GM12878 (cell line): ENCODE measurements around the gene HORMAD1. TPM values are rescaled to one million over a fixed set of nuclear protein-coding genes. Genes with fewer than 3 reads are reported as not detected.

Experiments used
- ATAC-seq: fragments of 200-7000 bp; cut with Tn5 transposase; 3 replicates; pipeline ENCODE4 v1.9.1; 2020; ENCODE audit warnings: mild to moderate bottlenecking, moderate library complexity
- BruUV-seq: library from RNA; stranded (reverse); fragments of 400-500 nt; replicated peaks from 2 replicates; lab custom pipeline; 2021; lab: Mats Ljungman, UMichigan
- CTCF ChIA-PET: fragments of 300-600 bp; sonication (Branson Sonifier 250); formaldehyde crosslinking; extraction: SDS; loops from one replicate; lab custom pipeline; 2021; ENCODE audit warnings: inconsistent platforms; lab: Yijun Ruan, JAX
- POLR2A ChIA-PET: fragments of 350-600 bp; formaldehyde crosslinking; extraction: SDS; loops from one replicate; lab custom pipeline; 2021; ENCODE audit warnings: inconsistent platforms; lab: Charles Lee
- RAD21 ChIA-PET: fragments of 300-600 bp; sonication (Branson Sonifier 250); formaldehyde crosslinking; loops from one replicate; lab custom pipeline; 2023; ENCODE audit warnings: antibody characterized with exemption; ENCODE audit not compliant: unreplicated experiment; lab: Charles Lee
- SMC1A ChIA-PET: fragments of 300-600 bp; sonication (Branson Sonifier 250); formaldehyde crosslinking; loops from one replicate; lab custom pipeline; 2023; ENCODE audit not compliant: unreplicated experiment, uncharacterized antibody; lab: Charles Lee
- DNase-seq: peaks from one replicate; pipeline ENCODE4 v3.0.0-alpha.2; 2011; ENCODE audit warnings: low read depth, low spot score
- FAIRE-seq: peaks from 3 replicates; lab custom pipeline; 2011; peaks lifted over from hg19 to GRCh38; lab: Jason Lieb, UNC
- H2AFZ ChIP-seq: 2 replicates; pipeline ENCODE4 v1.6.0; 2011; ENCODE audit warnings: low read depth, low read length, control low read depth; ENCODE audit not compliant: control insufficient read depth
- H3K27ac ChIP-seq: 2 replicates; pipeline ENCODE4 v1.5.1; 2011; ENCODE audit warnings: control low read depth; ENCODE audit not compliant: control insufficient read depth, insufficient read depth
- H3K27me3 ChIP-seq, 2 experiments: replicated peaks in 1 of 2; 2 replicates each; pipeline versions ENCODE4 v1.6.0 to v1.6.1; 2011; ENCODE audit warnings: low read length in 1 of 2; ENCODE audit not compliant: control insufficient read depth in 2 of 2, insufficient read depth in 2 of 2
- H3K36me3 ChIP-seq, 2 experiments: 2 replicates each; pipeline ENCODE4 v1.5.1; 2011; ENCODE audit warnings: low read length in 1 of 2; ENCODE audit not compliant: control insufficient read depth in 2 of 2, insufficient read depth in 2 of 2
- H3K4me1 ChIP-seq: 2 replicates; pipeline ENCODE4 v1.6.1; 2011; ENCODE audit warnings: mild to moderate bottlenecking, low read length, moderate library complexity, mixed read lengths; ENCODE audit not compliant: control insufficient read depth, insufficient read depth
- H3K4me2 ChIP-seq: 2 replicates; pipeline ENCODE4 v1.6.0; 2011; ENCODE audit warnings: control low read depth; ENCODE audit not compliant: control insufficient read depth, insufficient read depth
- H3K4me3 ChIP-seq: fragments of 200-600 bp; sonication (generic); 2 replicates; pipeline ENCODE4 v1.5.1; 2016
- H3K79me2 ChIP-seq: 2 replicates; pipeline ENCODE4 v1.6.0; 2011; ENCODE audit warnings: low read length; ENCODE audit not compliant: control insufficient read depth, insufficient read depth
- H3K9ac ChIP-seq: 2 replicates; pipeline ENCODE4 v1.8.0; 2011; ENCODE audit warnings: low read length, control low read depth, mixed read lengths; ENCODE audit not compliant: control insufficient read depth, insufficient read depth
- H3K9me3 ChIP-seq: replicated peaks from 3 replicates; pipeline ENCODE4 v1.5.1; 2011; ENCODE audit warnings: mild to moderate bottlenecking, low read length; ENCODE audit not compliant: control insufficient read depth, insufficient read depth
- H4K20me1 ChIP-seq: 2 replicates; pipeline ENCODE4 v1.6.0; 2011; ENCODE audit not compliant: control insufficient read depth, insufficient read depth
- SUPT20H ChIP-seq: IDR thresholded peaks from 2 replicates; pipeline ENCODE4 v1.6.1; 2011; ENCODE audit warnings: low read depth, mild to moderate bottlenecking, low read length, moderate library complexity, borderline replicate concordance; ENCODE audit not compliant: control insufficient read depth
- ZNF274 ChIP-seq: IDR thresholded peaks from one replicate; pipeline ENCODE4 v1.8.0; 2011; ENCODE audit not compliant: insufficient read length, insufficient read depth
- WGBS: methylation state at CpG from one replicate; pipeline ENCODE4 v1.1.6; 2016; ENCODE audit warnings: low lambda C conversion rate; ENCODE audit not compliant: insufficient replicate concordance, insufficient coverage; ENCODE audit errors: missing lambda C conversion rate; 5-methylcytosine and 5-hydroxymethylcytosine counted together
- in situ Hi-C: fragments of 300-500 bp; cut with MboI; formaldehyde crosslinking; loops from 9 replicates; pipeline ENCODE4 v1.14.3; 2018; ENCODE audit warnings: mixed read lengths
- intact Hi-C: fragments of 100-400 bp; cut with micrococcal nuclease; formaldehyde crosslinking; loops from one replicate; pipeline ENCODE4 v1.14.2; 2022; ENCODE audit not compliant: unreplicated experiment
- polyA plus RNA-seq, 11 experiments: library from polyadenylated mRNA; depleted of rRNA in 4 of 11; unstranded in 6 of 11; stranded (reverse) in 5 of 11; fragments of >200 nt; fragmentation: Nextera tagmentation in 4 of 11; fragmentation: Illumina TruSeq in 1 of 11; extraction: Ambion mirVana in 4 of 11; extraction: Trizol in 1 of 11; gene quantifications; 1 replicate in 1 of 11; 2 replicates in 10 of 11; pipeline versions ENCODE4 v1.2.1 to v1.2.3, GENCODE V29; 2011 to 2016; ENCODE audit warnings: inconsistent platforms in 2 of 11, missing spikeins in 2 of 11, low read depth in 1 of 11
- total RNA-seq, 4 experiments: library from RNA; depleted of rRNA in 3 of 4; stranded (reverse); fragments of >200 nt in 3 of 4; fragmentation: Illumina TruSeq in 1 of 4; extraction: Trizol in 1 of 4; gene quantifications; 2 replicates each; pipeline versions ENCODE4 v1.2.1 to v1.2.3, GENCODE V29; 2013 to 2021
- TF ChIP-seq, protein P1 (sequence below): IDR thresholded peaks from 2 replicates; pipeline ENCODE4 v1.6.1; 2012; ENCODE audit warnings: improper control_type of control experiment, low read depth, low read length; ENCODE audit not compliant: insufficient replicate concordance
- TF ChIP-seq, protein P2 (sequence below): fragments of 450-650 bp; IDR thresholded peaks from 2 replicates; pipeline ENCODE4 v1.6.1; 2017; ENCODE audit warnings: mild to moderate bottlenecking, moderate library complexity
- TF ChIP-seq, protein P3 (sequence below): fragments of 150-350 bp; IDR thresholded peaks from 2 replicates; pipeline ENCODE4 v1.6.1; 2016; ENCODE audit warnings: low read depth, low read length
- TF ChIP-seq, protein P4 (sequence below): fragments of 450-650 bp; IDR thresholded peaks from 2 replicates; pipeline ENCODE4 v1.6.1; 2016; ENCODE audit warnings: mild to moderate bottlenecking

Gene HORMAD1
- total and polyA plus RNA-seq, 10 of the 15 experiments (the other 5 are each of a cell fraction or from before 2014, with no cell fraction given), result 0.08 to 0.22 (median 0.20) TPM; not detected in 6

DNA sequence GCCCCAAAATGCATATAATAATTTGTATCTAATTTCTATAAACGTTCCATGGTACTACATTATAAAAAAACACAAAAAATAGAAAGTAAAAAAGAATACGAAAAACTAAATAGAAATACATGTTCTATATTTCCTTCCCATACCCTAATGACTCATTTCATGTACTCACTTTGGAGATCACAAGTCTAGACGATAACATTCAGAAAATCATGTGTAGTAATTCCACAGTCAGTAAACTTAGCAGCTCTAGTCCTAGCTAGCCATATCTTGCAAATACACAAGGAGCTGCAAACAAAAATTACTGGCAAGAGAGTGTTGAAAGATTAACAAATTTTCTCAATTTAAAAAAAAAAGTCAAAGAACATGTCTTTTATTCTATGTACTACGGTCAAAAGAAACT lies 25.1 kb downstream of the HORMAD1 start (continued):
- TF ChIP-seq, protein P1, sequence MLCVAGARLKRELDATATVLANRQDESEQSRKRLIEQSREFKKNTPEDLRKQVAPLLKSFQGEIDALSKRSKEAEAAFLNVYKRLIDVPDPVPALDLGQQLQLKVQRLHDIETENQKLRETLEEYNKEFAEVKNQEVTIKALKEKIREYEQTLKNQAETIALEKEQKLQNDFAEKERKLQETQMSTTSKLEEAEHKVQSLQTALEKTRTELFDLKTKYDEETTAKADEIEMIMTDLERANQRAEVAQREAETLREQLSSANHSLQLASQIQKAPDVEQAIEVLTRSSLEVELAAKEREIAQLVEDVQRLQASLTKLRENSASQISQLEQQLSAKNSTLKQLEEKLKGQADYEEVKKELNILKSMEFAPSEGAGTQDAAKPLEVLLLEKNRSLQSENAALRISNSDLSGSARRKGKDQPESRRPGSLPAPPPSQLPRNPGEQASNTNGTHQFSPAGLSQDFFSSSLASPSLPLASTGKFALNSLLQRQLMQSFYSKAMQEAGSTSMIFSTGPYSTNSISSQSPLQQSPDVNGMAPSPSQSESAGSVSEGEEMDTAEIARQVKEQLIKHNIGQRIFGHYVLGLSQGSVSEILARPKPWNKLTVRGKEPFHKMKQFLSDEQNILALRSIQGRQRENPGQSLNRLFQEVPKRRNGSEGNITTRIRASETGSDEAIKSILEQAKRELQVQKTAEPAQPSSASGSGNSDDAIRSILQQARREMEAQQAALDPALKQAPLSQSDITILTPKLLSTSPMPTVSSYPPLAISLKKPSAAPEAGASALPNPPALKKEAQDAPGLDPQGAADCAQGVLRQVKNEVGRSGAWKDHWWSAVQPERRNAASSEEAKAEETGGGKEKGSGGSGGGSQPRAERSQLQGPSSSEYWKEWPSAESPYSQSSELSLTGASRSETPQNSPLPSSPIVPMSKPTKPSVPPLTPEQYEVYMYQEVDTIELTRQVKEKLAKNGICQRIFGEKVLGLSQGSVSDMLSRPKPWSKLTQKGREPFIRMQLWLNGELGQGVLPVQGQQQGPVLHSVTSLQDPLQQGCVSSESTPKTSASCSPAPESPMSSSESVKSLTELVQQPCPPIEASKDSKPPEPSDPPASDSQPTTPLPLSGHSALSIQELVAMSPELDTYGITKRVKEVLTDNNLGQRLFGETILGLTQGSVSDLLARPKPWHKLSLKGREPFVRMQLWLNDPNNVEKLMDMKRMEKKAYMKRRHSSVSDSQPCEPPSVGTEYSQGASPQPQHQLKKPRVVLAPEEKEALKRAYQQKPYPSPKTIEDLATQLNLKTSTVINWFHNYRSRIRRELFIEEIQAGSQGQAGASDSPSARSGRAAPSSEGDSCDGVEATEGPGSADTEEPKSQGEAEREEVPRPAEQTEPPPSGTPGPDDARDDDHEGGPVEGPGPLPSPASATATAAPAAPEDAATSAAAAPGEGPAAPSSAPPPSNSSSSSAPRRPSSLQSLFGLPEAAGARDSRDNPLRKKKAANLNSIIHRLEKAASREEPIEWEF, result no peak

DNA sequence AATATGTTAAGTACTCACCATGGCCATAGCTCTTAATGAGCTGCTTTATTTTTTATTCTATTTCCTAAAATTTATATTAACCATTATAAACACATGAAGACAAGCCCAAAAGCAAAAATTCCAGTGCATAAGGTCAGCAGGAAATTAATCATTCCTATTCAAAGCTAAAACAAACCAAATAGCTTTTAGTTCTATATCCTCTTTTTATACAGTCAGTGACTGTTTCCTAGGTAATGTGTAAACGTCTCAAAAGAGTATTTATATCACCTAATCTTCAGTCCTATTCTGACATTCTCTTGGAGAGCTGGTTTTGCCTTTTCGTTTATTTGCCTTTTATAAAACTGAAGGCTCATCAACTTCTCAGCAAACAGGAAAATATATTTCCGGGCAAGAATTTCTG lies 28.0 kb downstream of the HORMAD1 start:
- H3K27ac ChIP-seq, result no peak overlapping the region
- no peak overlapping the region for H2AFZ ChIP-seq
- no peaks in the 10 kb centered on the region for H4K20me1 ChIP-seq
- H3K9me3 ChIP-seq, result no peaks in the 10 kb centered on the region
- WGBS, result 44% methylated on average over 3 of the region's 3 CpGs
- peaks cover 3% of the 10 kb centered on the region; the same call in 1 of the 2 replicates for H3K4me1 ChIP-seq
- intact Hi-C loops, result no loop called here
- H3K36me3 ChIP-seq, result peaks cover 0 to 18% of the 10 kb centered on the region in 2 experiments; a peak in 2 of 4 replicates
- peaks cover 15% of the 10 kb centered on the region for H3K79me2 ChIP-seq
- ChIA-PET POLR2A (interaction anchor here (0.8 to 1.3 kb wide), 3 partner anchors 9 to 63 kb away, joined by 3 read pairs; partner anchors contain the start of gene ENSA), RAD21 (interaction anchor here (1.0 to 1.8 kb wide), 6 partner anchors 8 to 132 kb away, joined by 3 to 5 read pairs (median 4); no protein-coding TSS in a partner anchor), CTCF (interaction anchor here (1.1 to 2.5 kb wide), 6 partner anchors 9 to 132 kb away, joined by 3 to 7 read pairs (median 6); no protein-coding TSS in a partner anchor), SMC1A (interaction anchor here (0.8 to 2.0 kb wide), 8 partner anchors 8 to 157 kb away, joined by 3 to 7 read pairs (median 4); no protein-coding TSS in a partner anchor)
- no peaks in the 10 kb centered on the region for H3K27me3 ChIP-seq
- in situ Hi-C loops, result no loop called here
- no TSS peak for BruUV-seq
- FAIRE-seq, result no peak
- H3K4me2 ChIP-seq, result no peak overlapping the region; the same call in 1 of the 2 replicates
- no peak overlapping the region for H3K4me3 ChIP-seq
- DNase-seq, result no peak
- no peak for ATAC-seq
- H3K9ac ChIP-seq, result no peak overlapping the region
- TF ChIP-seq, protein P2, sequence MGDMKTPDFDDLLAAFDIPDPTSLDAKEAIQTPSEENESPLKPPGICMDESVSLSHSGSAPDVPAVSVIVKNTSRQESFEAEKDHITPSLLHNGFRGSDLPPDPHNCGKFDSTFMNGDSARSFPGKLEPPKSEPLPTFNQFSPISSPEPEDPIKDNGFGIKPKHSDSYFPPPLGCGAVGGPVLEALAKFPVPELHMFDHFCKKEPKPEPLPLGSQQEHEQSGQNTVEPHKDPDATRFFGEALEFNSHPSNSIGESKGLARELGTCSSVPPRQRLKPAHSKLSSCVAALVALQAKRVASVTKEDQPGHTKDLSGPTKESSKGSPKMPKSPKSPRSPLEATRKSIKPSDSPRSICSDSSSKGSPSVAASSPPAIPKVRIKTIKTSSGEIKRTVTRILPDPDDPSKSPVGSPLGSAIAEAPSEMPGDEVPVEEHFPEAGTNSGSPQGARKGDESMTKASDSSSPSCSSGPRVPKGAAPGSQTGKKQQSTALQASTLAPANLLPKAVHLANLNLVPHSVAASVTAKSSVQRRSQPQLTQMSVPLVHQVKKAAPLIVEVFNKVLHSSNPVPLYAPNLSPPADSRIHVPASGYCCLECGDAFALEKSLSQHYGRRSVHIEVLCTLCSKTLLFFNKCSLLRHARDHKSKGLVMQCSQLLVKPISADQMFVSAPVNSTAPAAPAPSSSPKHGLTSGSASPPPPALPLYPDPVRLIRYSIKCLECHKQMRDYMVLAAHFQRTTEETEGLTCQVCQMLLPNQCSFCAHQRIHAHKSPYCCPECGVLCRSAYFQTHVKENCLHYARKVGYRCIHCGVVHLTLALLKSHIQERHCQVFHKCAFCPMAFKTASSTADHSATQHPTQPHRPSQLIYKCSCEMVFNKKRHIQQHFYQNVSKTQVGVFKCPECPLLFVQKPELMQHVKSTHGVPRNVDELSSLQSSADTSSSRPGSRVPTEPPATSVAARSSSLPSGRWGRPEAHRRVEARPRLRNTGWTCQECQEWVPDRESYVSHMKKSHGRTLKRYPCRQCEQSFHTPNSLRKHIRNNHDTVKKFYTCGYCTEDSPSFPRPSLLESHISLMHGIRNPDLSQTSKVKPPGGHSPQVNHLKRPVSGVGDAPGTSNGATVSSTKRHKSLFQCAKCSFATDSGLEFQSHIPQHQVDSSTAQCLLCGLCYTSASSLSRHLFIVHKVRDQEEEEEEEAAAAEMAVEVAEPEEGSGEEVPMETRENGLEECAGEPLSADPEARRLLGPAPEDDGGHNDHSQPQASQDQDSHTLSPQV, result no peak
- TF ChIP-seq, protein P3, sequence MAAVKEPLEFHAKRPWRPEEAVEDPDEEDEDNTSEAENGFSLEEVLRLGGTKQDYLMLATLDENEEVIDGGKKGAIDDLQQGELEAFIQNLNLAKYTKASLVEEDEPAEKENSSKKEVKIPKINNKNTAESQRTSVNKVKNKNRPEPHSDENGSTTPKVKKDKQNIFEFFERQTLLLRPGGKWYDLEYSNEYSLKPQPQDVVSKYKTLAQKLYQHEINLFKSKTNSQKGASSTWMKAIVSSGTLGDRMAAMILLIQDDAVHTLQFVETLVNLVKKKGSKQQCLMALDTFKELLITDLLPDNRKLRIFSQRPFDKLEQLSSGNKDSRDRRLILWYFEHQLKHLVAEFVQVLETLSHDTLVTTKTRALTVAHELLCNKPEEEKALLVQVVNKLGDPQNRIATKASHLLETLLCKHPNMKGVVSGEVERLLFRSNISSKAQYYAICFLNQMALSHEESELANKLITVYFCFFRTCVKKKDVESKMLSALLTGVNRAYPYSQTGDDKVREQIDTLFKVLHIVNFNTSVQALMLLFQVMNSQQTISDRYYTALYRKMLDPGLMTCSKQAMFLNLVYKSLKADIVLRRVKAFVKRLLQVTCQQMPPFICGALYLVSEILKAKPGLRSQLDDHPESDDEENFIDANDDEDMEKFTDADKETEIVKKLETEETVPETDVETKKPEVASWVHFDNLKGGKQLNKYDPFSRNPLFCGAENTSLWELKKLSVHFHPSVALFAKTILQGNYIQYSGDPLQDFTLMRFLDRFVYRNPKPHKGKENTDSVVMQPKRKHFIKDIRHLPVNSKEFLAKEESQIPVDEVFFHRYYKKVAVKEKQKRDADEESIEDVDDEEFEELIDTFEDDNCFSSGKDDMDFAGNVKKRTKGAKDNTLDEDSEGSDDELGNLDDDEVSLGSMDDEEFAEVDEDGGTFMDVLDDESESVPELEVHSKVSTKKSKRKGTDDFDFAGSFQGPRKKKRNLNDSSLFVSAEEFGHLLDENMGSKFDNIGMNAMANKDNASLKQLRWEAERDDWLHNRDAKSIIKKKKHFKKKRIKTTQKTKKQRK, result no peak
- TF ChIP-seq ZNF274 (no peak), SUPT20H (no peak)
- TF ChIP-seq, protein P4, sequence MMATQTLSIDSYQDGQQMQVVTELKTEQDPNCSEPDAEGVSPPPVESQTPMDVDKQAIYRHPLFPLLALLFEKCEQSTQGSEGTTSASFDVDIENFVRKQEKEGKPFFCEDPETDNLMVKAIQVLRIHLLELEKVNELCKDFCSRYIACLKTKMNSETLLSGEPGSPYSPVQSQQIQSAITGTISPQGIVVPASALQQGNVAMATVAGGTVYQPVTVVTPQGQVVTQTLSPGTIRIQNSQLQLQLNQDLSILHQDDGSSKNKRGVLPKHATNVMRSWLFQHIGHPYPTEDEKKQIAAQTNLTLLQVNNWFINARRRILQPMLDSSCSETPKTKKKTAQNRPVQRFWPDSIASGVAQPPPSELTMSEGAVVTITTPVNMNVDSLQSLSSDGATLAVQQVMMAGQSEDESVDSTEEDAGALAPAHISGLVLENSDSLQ, result no peak
